ENCODE measurements around the gene GOLGA1.
"Not testable (repeated sequence)": the region's sequence is repeated elsewhere in the genome, so short reads cannot be mapped to it uniquely, and the experiment has no call there.

GOLGA1 gene

DNA sequence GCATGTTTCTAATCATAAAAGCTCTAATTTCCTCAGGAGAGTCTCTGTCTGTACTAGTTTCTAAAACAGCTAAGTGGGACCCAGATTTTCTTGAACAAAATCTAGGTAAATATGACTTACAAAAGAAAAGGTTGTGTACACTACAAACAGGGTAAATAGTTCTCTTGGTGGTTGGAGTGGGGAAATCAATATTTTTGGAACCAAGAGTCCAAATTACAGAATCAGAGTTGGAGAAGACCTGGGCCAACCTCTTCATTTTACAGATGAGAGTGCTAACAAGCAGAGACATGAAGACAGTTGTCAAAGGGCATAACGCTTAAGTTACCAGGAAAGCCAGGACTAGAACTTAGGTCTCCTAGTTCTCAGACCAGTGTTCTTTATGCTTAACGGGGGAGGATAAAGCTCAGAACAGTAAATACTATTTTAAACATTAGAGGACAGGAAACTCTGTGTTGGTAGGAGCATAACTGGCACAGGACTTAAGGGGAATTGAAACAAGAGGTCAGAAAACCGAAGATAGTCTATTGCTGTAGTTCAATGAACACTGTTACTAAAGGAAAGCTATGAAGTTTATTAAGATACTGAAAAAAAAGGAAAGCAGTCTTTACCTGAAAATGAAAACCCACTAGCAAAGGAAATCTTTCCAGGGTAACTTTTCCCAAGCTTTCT, 9.3 kb upstream of the GOLGA1 start:
- DNase-seq (ENCODE audit: insufficient read length, low spot score) (no peak), FAIRE-seq (peak; percentile 80)
- TF ChIP-seq POLR2A (IDR thresholded peaks at IDR 0.05; ENCODE audit: low read depth, low read length), result no peak

DNA sequence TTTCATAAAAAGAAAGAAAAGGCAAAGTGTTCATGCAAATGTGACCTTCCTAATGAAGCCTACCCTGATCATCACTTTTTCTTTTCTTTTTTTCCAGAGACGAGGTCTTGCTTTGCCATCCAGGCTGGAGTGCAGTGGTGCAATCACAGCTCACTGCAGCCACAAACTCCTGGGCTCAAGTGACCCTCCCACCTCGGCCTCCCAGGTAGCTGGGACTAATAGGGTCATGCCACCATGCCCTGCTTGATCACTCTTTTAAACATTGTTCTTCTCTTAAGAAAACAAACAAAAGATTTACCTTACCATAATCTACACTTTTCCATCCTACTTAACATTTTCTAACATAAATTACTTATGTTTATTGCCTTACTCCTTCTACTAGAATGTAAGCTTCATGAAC, 8.5 kb upstream of the GOLGA1 start:
- FAIRE-seq (no peak), DNase-seq (ENCODE audit: insufficient read length, low spot score) (no peak)
- no peak for TF ChIP-seq POLR2A (IDR thresholded peaks at IDR 0.05; ENCODE audit: low read depth, low read length)

DNA sequence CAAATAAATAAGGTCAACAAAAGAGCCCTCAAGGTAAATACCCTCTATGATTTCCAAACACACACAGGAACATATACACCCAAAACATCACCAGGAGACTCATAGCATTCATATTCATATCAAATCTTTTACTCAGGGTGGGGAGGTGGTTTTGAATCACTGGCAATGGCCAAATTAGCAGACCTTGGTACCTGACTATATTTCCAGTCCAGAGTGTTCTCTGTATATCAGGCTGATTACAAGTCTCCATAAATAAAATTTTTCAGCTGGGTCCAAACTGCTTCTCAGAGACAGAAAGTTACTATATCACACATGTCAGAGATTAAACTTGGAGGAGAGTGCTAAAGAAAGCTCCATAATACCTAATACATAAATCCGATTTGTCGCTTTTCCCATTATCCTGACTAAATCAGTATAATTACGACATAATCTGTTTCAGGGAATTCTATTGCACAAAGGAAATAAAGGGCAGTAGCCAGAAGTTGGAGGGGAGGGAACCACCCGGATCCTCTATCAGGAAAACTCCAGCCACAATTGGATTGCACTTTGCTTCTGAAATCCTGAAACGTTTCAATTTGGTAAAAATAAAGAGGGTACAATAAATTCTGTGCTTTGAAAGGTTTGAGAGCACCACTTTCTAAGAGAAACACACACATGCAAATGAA, 7.0 kb upstream of the GOLGA1 start:
- no peak for TF ChIP-seq POLR2A (IDR thresholded peaks at IDR 0.05; ENCODE audit: low read depth, low read length)
- FAIRE-seq (no peak), DNase-seq (ENCODE audit: insufficient read length, low spot score) (no peak)

DNA sequence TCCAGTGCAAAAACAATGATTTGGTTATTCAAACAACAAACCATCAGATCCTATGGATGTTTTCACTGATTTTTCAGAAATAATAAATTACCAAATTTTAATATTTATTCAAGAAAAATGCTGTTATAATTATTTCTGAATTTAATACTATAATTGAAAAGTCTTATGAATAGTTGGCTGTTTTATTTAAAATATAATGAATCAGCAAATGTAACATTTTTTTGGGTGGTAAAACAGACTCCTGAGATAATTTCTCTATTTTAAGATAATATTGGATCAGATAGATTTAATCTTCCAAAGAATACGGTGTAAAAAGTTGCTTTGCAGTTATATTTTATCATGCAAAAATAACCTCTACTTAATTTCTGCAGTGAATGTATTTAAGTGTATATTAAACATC, 5.3 kb upstream of the GOLGA1 start:
- DNase-seq (ENCODE audit: insufficient read length, low spot score), result no peak
- no peak for TF ChIP-seq POLR2A (IDR thresholded peaks at IDR 0.05; ENCODE audit: low read depth, low read length)
- FAIRE-seq, result no peak

DNA sequence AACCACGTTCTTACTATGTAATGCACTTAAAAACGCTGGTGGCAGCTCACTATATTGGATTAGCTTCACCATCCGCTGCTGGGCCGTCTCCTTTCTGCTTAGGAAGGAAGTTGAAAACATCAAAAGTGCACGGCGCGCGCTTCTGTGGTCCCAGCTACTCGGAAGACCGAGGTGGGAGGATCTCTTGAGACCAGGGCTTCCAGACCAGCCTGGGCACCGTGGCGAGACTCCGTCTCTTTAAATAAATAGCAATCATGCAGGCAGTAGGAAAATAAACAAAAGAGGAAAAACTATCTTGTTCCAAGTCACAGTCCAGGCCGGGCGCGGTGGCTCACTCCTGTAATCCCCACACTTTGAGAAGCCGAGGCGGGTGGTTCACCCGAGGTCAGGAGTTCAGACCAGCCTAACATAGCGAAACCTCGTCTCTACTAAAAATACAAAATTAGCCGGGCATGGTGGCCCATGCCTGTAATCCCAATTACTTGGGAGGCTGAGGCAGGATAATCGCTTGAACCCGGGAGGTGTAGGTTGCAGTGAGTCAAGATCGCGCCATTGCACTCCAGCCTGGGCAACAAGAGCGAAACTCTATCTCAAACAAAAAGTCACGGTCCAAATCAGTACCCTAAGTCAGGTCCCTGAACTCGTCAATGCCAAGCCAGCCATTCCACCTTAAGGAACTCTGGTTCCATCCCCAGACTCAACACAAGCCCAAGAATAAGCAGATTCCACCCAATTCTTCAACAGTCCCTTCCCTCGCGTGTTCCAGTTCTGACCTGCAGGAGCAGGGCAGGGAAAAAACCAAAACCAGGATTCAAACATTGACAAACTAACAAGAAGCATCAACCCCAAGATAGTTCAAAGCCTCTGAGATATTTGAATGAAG, 1.0 kb upstream of the GOLGA1 start:
- FAIRE-seq (peak; percentile 62), DNase-seq (ENCODE audit: insufficient read length, low spot score) (peak; percentile 30)
- TF ChIP-seq POLR2A (IDR thresholded peaks at IDR 0.05; ENCODE audit: low read depth, low read length), result no peak

DNA sequence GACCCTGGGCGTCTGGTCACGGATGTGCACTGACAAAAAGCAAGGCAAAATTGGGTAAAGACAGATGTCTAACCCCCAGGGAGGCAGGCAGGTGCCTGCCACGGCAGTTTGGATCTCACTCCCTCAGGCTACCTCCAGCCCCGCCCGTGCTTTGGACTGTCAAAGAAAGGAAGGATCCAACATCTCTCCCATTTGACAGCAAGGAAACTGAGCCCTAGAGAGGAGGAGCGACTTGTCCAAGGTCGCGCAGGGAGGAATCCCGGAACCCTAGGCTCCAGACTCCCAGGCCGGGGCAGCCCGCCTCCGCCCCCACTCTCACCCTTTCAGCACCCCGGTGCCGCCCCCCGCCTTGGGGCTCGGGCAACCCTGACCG, 376 bp downstream of the GOLGA1 start:
- TF ChIP-seq POLR2A (IDR thresholded peaks at IDR 0.05; ENCODE audit: low read depth, low read length), result no peak
- DNase-seq (ENCODE audit: insufficient read length, low spot score) (no peak), FAIRE-seq (no peak)

DNA sequence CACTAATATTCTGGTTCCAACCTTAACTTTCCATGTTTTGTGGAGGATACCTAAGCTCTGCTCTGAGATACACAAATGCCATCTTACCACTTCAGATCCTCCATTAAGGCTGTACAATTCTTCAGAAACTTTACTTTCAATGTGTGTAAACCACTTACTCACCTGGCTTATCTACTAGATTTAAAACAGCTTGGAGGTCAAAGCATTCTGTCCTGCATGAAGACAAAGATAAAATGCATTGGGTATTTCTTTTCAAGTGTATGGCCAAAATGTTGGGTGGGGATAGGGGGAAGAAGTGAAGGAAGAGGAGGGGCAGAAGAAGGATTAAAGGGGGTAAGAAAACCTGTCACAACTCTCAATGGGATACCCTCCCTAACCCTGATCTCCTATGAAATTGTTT, 939 bp downstream of the GOLGA1 start:
- FAIRE-seq (peak; percentile 61), DNase-seq (ENCODE audit: insufficient read length, low spot score) (no peak)
- no peak for TF ChIP-seq POLR2A (IDR thresholded peaks at IDR 0.05; ENCODE audit: low read depth, low read length)

DNA sequence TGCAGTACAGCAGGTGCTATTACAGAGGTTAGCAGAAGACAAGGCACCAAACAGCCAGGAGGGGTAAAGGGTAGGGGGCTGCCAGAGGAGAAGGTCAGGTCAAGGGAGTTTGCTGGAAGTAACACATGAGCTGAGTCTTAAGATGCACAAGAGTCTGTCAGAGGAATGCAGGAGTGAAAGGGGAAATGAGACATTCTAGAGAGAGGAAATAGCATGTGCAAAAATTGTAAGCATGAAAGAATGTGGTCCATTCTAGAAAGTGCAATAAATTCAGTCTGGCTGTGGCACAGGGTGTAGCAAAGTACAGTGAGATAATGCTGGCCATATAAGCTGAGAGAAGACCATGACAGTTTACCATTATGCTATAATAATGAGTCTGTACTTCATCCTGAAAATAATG, 6.6 kb downstream of the GOLGA1 start:
- FAIRE-seq, result peak; percentile 96
- TF ChIP-seq POLR2A (IDR thresholded peaks at IDR 0.05; ENCODE audit: low read depth, low read length), result no peak

DNA sequence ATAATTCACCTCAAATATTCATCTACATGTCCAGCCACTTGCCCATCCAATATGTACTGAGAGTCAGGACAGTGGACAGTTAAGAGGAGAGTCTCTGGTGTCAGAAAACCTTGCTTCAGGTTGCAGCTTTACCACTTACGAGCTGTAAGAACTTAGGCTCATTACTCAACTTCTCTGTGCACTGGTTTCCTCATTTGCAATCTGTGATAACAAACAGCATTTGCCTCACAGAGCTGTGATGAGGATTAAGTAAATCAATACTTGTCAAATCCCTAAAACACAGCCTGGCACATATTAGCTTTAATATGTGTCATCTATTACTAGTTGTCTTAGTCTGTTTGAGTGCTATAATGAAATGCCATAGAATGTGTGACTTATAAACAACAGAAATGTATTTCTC, 8.6 kb downstream of the GOLGA1 start:
- TF ChIP-seq POLR2A (IDR thresholded peaks at IDR 0.05; ENCODE audit: low read depth, low read length), result no peak
- peak; percentile 65 for FAIRE-seq
- no peak for DNase-seq (ENCODE audit: insufficient read length, low spot score)

More for the DNA sequence above, 6.6 kb downstream of the GOLGA1 start:
- DNase-seq (ENCODE audit: insufficient read length, low spot score), result peak; percentile 47

DNA sequence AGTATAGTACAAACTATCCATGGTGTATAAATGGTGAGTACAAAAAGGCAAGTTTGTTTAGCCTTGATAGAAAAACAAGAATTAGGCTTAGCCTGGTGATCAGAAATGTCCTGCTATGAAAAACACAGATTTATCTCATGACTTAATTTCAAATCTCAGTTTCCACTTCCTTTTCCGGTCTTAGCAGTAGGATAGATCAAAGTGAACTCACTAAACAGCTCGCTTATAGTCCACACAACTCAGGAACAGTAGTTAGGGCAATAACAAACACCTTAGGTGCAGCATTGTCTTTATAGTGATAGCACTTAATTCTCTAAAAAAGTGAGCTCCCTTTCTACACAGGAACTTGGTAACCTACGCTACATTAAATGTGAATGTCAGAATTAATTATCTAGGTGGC, 11.4 kb downstream of the GOLGA1 start:
- DNase-seq (ENCODE audit: insufficient read length, low spot score) (no peak), FAIRE-seq (peak; percentile 74)
- no peak for TF ChIP-seq POLR2A (IDR thresholded peaks at IDR 0.05; ENCODE audit: low read depth, low read length)

DNA sequence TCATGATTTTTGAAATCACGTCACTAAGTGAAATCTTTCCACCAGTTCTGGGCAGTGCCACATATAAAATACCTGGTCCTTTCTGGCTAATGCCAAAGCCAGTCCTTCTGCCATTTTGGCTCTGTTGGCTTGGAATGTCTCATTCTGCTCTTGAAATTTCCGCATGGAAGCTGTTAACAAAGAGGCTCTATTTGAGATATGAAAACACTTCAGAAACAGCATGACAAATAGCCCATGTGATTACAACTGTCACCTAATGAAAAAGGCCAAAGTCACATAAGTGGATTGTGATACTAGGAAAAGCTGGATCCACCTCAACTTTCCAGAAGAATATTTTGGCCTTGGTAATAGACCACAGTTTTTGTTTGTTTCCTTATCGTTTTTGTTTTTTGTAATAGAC, 12.8 kb downstream of the GOLGA1 start:
- TF ChIP-seq POLR2A (IDR thresholded peaks at IDR 0.05; ENCODE audit: low read depth, low read length), result no peak
- DNase-seq (ENCODE audit: insufficient read length, low spot score) (no peak), FAIRE-seq (peak; percentile 23)

DNA sequence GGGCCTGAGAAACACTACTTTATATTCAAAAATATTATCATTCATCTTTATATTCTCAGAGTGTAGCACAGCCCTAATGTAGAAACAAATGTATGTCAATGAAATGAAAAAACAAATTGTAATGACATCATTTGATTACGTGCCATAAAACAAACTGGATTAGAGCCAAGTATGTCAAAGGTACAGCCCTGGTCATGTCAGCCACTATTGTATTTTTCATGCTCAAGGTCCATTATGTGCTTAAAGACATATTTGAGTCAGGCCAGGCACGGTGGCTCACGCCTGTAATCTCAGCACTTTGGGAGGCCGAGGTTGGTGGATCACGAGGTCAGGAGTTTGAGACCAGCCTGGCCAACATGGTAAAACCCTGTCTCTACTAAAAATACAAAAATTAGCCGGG, 20.5 kb downstream of the GOLGA1 start:
- DNase-seq (ENCODE audit: insufficient read length, low spot score); FAIRE-seq: not testable (repeated sequence)

DNA sequence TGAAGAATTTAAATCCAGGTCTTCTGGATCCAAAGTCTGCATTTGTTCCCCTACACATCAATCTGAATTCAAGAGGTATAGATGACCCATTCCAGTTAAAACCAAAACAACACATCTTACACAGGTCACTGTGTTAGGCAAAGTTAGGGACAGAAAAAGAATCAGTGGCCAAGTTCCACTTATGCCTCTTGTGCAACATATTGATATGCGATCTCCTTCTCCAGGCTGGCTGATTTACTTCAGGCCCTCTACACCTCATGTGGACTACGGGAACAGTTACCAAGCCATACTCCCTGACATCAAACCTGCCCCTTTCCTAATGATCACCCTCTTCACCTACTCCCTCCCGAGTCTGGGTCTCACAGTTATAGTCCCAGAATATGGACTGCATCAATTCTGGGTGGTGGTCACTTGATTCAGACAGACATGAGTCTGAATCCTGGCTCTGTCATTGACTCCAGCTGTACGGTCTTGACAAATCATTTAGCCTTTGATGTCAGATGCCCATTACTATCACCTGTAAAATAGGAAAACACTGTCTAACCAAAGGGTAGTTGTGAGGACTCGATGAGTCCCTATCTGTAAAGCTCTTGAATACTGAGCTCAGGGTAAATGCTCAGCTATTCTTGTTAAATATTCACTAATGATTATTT, 26.0 kb downstream of the GOLGA1 start:
- TF ChIP-seq POLR2A (IDR thresholded peaks at IDR 0.05; ENCODE audit: low read depth, low read length), result no peak
- FAIRE-seq (no peak), DNase-seq (ENCODE audit: insufficient read length, low spot score) (no peak)

DNA sequence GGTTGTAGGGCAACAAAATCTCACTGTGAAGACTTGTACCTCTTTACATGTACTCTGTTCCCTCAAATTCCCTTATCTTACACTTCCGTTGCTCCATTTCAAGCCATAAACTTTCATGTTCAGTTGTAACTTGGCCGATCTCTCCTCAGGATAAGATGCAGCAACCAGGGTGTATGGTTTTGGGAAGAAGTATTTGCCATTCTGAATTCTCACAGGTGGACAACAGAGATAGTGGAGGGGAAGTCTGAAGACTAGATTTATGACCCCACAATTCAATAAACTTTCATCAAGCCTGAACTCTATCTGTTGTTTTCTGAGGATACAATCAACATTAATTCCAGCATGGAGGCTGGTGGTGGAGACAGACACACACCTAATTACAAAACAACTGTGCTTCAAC, 27.5 kb downstream of the GOLGA1 start:
- FAIRE-seq (no peak), DNase-seq (ENCODE audit: insufficient read length, low spot score) (no peak)
- TF ChIP-seq POLR2A (IDR thresholded peaks at IDR 0.05; ENCODE audit: low read depth, low read length), result no peak
